ENCODE data around the gene BCAR3.
"Not testable (repeated sequence)": the region's sequence is repeated elsewhere in the genome, so short reads cannot be mapped to it uniquely, and the experiment has no call there.

BCAR3 gene

GRCh38 chr1:93593854-93594602 lies 87.6 kb downstream of the BCAR3 start:
- DNase-seq: no peak

GRCh38 chr1:93592551-93592949 lies 89.1 kb downstream of the BCAR3 start:
- DNase-seq: no peak

- no peak for DNase-seq
Measured at GRCh38 chr1:93591676-93592550, 89.7 kb downstream of the BCAR3 start.

DNA sequence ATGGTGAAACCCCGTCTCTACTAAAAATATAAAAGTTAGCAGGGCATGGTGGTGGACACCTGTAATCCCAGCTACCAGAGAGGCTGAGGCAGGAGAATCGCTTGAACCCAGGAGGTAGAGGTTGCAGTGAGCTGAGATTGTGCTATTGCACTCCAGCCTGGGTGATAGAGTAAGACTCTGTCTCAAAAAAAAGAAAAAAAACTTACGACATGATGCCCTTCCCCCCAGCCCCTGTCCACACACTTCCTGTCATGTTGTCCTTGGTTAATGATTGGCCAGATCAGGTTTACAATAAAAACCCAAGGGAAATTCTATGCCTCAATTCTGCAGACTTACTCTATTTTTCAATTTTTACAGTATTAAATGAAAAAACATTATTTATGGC lies 90.4 kb downstream of the BCAR3 start:
- DNase-seq: not testable (repeated sequence)

GRCh38 chr1:93588955-93589354 lies 92.7 kb downstream of the BCAR3 start:
- no peak for DNase-seq

GRCh38 chr1:93588206-93588605 lies 93.4 kb downstream of the BCAR3 start:
- DNase-seq: no peak

DNA sequence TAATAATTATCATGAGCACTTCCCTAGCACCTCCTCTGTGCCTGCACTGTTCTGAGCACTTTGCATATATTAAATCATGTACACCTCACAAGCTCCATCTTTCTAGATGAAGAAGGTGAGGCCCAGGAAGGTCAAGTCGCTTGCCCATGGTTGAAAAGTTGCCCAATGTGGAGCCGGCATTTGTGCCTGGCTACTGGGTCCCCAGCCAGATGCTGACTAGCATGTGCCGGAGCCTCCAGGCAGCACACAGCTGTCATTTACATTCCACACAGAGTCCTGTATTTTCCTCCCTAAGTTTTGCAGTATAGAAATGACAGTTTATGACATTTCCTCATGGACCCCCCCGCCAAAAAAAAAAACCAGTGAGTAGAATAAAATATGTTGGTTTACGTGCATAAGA lies 94.3 kb downstream of the BCAR3 start:
- no peak for DNase-seq

DNA sequence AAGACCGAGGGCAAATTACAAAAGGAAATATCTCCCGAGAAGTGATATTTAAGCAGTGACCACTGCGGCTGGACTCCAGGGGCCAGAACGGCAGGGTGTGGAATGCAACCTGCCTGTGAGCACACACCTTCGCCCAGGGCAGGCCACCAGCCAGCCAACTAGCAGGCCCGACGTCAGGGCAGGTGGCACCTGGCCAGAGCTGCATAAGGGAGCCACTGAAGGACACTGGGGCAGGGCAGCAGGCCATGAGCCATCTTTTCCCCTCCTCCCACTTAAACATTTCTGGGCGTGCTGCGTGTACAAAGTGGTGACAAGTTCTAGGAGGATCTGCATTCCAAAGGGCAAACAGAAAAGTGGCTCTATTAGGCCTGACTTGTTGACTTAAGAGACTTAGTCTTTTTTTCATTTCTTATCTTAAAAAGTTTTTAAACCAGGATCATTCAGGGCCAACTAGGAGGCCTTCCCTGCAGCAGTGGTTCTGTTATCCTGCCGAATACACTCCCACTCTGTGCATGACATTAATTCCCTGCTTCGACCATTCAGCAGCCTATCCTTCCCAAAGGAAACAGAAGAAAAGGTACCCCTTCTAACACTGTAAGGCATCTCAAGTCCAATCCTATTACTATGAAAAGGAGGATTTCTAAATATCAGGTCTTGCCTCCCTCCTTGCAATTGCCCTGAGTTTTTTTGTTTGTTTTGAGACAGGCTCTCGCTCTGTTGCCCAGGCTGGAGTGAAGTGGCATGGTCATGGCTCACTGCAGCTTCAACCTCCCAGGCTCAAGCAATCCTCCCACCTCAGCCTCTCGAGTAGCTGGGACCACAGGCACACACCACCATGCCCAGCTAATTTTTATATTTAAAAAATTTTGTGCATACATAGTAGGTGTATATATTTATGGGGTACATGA lies 96.3 kb downstream of the BCAR3 start:
- DNase-seq: no peak

GRCh38 chr1:93584261-93585003 lies 97.2 kb downstream of the BCAR3 start:
- DNase-seq: no peak

GRCh38 chr1:93581917-93582850 lies 99.5 kb downstream of the BCAR3 start:
- DNase-seq: no peak

GRCh38 chr1:93579891-93580290 lies 101.7 kb downstream of the BCAR3 start:
- DNase-seq: no peak

DNA sequence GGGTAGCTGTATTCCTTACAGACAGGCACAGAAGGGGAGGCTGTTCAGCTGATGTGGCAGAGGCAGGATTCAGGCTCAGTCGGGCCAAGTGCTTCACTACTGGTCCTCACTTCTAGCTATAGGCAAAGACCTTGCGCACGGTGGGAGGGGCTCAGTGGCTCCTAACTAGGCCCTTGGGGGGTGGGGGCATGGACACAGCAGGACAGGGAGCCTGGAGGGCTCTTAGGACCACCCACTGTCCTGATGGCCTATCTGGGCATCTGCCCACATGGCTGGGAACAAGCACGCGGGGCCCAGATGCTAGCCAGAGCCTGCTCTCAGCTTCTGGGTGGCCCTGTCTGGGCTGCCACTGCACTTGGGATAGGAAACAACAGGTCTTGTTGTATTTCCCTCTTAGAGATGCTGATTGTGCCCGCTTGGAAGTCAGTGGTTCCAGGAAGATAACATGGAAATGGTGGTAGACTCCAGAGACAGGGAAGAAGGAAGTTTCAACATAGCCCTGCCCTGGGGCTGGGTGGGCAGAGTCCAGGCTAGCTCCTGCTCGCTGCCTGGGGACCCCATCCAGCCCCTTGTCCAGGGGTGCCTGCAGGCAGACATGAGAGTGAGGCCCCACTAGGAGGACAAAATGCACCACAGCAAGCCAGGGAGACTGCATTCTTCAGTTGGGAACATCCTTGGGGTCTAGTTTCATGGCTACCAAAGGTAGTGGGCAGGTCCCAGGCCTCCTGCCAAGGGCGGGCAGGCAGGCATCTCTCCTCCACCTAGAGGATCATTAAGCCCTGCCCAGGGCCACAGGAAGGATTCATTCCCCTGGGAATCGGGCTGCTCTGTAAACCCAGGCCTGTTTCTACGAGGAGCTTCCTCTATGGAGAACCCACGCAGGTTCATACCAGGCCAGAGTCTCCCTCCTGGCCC lies 102.5 kb downstream of the BCAR3 start:
- DNase-seq: no peak

GRCh38 chr1:93578433-93578830 lies 103.2 kb downstream of the BCAR3 start:
- DNase-seq: no peak

DNA sequence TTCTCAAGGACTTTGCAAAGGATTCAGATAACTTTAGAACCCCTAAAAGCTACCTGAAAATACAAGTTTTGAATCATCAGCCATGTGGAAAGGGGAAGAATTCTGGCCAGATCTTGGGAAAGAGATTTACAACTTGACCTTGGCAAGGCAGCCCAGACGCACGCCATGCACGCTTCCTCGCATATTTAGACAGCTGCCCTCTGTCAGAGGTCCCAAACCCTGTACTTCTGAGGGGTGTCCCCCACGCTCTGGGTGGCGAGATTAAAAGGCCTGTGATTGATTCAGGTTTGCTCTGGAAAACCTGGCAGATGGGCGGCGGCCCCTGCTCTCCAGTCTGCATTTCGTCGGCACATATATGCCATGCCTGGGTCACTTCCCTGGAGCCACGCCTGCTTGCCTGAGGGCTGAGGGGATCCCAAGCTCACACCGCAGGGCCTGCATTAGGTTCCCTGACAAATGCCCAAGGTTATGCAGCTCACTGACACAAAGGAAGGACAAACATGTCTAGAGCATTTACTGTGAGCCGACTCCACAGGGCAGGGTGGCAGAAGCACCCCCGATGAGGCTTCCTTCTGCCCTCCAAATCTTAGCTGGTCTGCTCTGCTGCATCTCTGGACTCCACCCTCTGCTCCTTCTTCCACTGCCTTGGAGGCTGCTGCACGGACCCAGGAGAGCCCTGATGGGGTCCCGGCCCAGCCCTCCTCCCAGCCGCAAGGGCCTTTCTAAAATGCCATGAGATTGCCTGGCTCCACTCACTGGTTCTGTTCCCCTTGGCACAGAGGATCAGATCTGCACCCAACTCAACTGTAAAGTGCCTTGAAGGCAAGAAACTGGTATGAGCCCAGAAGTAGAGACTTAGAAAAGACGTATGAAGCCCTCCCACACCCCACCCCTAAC lies 103.9 kb downstream of the BCAR3 start:
- no peak for DNase-seq

DNA sequence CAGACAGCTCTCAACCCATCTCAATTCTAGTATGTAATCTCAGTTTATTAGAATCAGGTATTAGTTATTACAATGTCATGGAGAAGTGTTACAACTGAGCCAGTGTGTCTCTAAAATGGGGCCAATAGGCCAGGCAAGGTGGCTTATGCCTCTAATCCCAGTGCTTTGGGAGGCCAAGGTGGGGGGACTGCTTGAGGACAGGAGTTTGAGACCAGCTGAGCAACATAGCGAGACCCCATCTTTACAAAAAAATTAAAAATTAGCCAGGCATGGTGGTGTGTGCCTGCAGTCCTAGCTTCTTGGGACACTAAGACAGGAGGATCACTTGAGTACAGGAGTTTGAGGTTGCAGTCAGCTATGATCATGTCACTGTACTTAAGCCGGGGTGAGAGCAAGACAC lies 104.9 kb downstream of the BCAR3 start:
- no peak for DNase-seq

DNA sequence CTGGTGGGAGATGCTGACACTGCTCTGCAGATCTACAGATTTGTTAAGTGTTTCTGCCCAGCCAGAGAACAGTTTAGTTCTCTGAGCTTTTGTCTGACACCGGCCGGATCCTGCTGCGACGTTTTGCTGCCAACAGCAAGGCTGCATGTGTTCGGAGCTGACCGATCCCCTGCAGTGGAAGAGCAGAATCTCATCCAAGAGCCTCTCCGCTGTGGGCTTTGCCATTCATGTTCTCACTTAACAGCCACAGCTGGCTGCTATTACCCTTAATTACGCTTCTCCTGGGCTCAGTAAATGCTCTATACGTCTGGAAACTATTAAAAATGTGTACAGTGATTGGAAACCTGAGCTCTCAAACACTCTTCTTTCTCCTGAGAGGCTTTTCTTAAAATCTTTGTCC lies 105.3 kb downstream of the BCAR3 start:
- DNase-seq: no peak

GRCh38 chr1:93575621-93576284 lies 105.9 kb downstream of the BCAR3 start:
- no peak for DNase-seq

- DNase-seq: no peak
Measured at GRCh38 chr1:93574991-93575390, 106.6 kb downstream of the BCAR3 start.
